Tibial artery (tissue), 4 donors: ENCODE measurements around the gene ABCG1.

Experiments used
- DNase-seq, 2 donors: peaks; one replicate each; pipeline ENCODE4 v3.0.0-alpha.2; 2019
- H3K27ac ChIP-seq, 2 donors: fragments of 200-600 bp; sonication (generic) in 1 of 2; 1 replicate in 1 of 2; 2 replicates in 1 of 2; pipeline ENCODE4 v1.5.1; 2018 to 2019; ENCODE audit warnings: mild to moderate bottlenecking in 1 of 2
- H3K27me3 ChIP-seq, 2 donors: fragments of 200-600 bp; sonication (generic) in 1 of 2; one replicate each; pipeline versions ENCODE4 v1.5.1 to v1.6.0; 2016 to 2019
- H3K36me3 ChIP-seq, 3 donors: fragments of 200-600 bp; sonication (generic) in 2 of 3; one replicate each; pipeline ENCODE4 v1.5.1; 2016 to 2019; ENCODE audit warnings: mild to moderate bottlenecking in 2 of 3
- H3K4me1 ChIP-seq, 4 donors: fragments of 200-600 bp; sonication (generic) in 2 of 4; 1 replicate in 3 of 4; 2 replicates in 1 of 4; pipeline ENCODE4 v1.5.1; 2016 to 2019
- H3K4me3 ChIP-seq, 2 donors: fragments of 200-600 bp; sonication (generic) in 1 of 2; 1 replicate in 1 of 2; 2 replicates in 1 of 2; pipeline ENCODE4 v1.5.1; 2018 to 2019; ENCODE audit warnings: mild to moderate bottlenecking in 2 of 2
- H3K9me3 ChIP-seq, 3 donors: fragments of 200-600 bp; sonication (generic) in 1 of 3; one replicate each; pipeline ENCODE4 v1.5.1; 2016 to 2019
- intact Hi-C: fragments of 100-400 bp; cut with DNase I; formaldehyde crosslinking; loops from one replicate; pipeline ENCODE4 v1.15.0; 2023; ENCODE audit warnings: low total_unique reads
- TF ChIP-seq, protein P1 (sequence below), 2 experiments: fragments of 200-600 bp in 1 of 2; fragments of 450-650 bp in 1 of 2; IDR thresholded peaks; one replicate each; pipeline ENCODE4 v1.5.1; 2017 to 2019; ENCODE audit warnings: antibody characterized with exemption in 2 of 2, mild to moderate bottlenecking in 1 of 2, moderate library complexity in 1 of 2

Gene ABCG1

DNA sequence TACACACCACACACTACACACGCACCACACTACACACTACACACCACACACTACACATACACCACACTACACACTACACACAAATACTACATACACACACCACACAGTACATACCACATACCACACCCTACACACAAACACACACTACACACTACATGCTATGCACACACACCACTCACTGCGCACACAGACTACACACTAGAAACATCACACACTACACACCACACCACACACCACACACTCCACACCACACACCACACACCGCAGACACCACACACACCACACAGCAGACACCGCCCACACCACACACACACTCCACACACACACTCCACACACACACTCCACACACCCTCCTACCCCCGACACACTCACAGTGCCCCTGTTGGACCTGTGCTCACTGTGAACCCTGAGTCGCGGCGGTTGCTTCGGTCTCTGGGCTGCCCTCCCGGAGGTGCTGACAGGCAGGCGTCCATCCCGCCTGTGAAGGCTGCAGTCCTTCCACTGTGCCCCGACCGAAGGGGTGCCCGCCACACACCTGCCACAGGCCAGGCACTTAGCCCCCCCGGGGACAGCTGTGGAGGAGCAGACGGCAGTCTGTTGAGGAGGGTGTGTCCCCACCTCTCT is 74.8 kb downstream of the ABCG1 start:
- H3K4me1 ChIP-seq, result no peaks in the 10 kb centered on the region
- H3K36me3 ChIP-seq, result peaks cover 0 to 46% (median 0%) of the 10 kb centered on the region in 3 donors
- no peaks in the 10 kb centered on the region for H3K9me3 ChIP-seq
- H3K27me3 ChIP-seq, result peaks cover 0 to 11% of the 10 kb centered on the region in 2 donors
- TF ChIP-seq, protein P1, sequence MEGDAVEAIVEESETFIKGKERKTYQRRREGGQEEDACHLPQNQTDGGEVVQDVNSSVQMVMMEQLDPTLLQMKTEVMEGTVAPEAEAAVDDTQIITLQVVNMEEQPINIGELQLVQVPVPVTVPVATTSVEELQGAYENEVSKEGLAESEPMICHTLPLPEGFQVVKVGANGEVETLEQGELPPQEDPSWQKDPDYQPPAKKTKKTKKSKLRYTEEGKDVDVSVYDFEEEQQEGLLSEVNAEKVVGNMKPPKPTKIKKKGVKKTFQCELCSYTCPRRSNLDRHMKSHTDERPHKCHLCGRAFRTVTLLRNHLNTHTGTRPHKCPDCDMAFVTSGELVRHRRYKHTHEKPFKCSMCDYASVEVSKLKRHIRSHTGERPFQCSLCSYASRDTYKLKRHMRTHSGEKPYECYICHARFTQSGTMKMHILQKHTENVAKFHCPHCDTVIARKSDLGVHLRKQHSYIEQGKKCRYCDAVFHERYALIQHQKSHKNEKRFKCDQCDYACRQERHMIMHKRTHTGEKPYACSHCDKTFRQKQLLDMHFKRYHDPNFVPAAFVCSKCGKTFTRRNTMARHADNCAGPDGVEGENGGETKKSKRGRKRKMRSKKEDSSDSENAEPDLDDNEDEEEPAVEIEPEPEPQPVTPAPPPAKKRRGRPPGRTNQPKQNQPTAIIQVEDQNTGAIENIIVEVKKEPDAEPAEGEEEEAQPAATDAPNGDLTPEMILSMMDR (IDR thresholded peaks at IDR 0.05), result no peak
- no peak overlapping the region for H3K4me3 ChIP-seq
- intact Hi-C loops, result no loop called here
- no peak overlapping the region for H3K27ac ChIP-seq
- DNase-seq, result no peak

DNA sequence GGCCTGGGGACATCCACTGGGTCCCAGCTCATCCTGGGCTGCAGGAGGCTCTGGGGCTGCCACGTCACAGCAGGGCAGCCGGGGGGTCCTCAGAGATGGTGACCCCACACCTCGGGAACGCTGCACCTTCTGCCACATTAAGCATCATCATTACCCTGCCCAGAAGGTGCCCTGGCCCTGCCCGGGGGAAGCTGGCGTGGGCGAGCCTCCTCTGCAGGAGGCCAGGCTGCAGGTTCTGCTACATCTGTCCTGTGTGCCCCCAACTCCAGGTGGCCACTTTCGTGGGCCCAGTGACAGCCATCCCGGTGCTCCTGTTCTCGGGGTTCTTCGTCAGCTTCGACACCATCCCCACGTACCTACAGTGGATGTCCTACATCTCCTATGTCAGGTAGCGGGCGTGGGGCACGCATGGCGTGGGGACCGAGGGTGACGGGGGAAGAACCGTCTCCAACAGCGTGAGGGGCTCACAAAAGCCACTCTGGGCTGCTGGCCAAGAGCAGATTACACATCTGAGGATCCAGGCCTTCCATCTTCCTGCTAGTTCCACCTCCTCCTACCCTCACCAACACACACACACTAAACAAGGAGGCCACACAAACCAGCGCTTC is 75.4 kb downstream of the ABCG1 start:
- Histone ChIP-seq H3K27me3 (peaks cover 0 to 11% of the 10 kb centered on the region in 2 donors), H3K36me3 (peaks cover 0 to 45% (median 0%) of the 10 kb centered on the region in 3 donors), H3K4me3 (no peak overlapping the region), H3K27ac (no peak overlapping the region), H3K4me1 (no peaks in the 10 kb centered on the region), H3K9me3 (no peaks in the 10 kb centered on the region)
- intact Hi-C loops, result no loop called here
- TF ChIP-seq, protein P1 (IDR thresholded peaks at IDR 0.05), result no peak
- DNase-seq, result no peak

DNA sequence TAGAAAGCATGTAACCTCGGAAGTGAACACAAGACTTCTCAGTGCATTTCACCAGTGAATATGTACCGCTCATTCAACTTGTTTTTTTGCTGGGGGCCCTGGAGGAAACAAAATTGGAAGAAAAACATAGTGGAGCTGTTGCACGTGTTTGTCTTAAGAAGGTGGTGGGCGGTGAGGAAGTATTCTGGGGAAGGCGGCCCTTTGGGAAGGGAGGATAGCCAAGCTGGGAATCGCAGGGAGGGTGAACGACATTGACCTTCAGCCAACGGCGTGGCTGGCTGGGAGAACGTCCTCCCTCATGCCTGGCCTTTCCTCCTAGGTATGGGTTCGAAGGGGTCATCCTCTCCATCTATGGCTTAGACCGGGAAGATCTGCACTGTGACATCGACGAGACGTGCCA is 76.9 kb downstream of the ABCG1 start:
- TF ChIP-seq, protein P1 (IDR thresholded peaks at IDR 0.05), result no peak
- H3K27me3 ChIP-seq, result peaks cover 0 to 19% of the 10 kb centered on the region in 2 donors
- H3K4me3 ChIP-seq, result no peak overlapping the region
- no peaks in the 10 kb centered on the region for H3K9me3 ChIP-seq
- peaks cover 0 to 35% (median 0%) of the 10 kb centered on the region in 3 donors for H3K36me3 ChIP-seq
- DNase-seq, result no peak
- H3K4me1 ChIP-seq, result no peaks in the 10 kb centered on the region
- intact Hi-C loops, result no loop called here
- no peak overlapping the region for H3K27ac ChIP-seq

DNA sequence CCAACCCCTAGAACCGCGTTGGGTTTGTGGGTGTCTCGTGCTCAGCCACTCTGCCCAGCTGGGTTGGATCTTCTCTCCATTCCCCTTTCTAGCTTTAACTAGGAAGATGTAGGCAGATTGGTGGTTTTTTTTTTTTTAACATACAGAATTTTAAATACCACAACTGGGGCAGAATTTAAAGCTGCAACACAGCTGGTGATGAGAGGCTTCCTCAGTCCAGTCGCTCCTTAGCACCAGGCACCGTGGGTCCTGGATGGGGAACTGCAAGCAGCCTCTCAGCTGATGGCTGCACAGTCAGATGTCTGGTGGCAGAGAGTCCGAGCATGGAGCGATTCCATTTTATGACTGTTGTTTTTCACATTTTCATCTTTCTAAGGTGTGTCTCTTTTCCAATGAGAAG is 77.6 kb downstream of the ABCG1 start:
- H3K36me3 ChIP-seq, result peaks cover 0 to 28% (median 0%) of the 10 kb centered on the region in 3 donors
- intact Hi-C loops, result no loop called here

DNA sequence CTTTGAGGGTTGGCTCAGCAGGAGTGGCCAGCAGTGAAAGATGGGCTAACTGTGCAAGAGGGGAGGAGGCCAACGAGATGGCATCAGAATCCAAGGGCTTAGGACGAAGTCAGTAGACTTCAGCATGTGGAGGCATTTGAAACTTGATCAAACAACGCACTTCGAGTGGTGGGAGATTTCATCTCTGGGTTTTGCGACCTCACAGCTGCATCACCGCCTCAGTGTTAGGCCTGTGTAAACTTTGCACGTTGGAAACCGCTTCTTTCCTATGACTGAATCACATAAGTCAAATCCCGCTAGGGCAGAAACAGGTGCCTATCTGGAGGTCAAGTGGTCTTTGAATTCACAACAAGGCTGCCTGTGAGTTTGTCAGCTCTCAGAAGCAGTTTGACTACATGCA is 78.4 kb downstream of the ABCG1 start:
- Histone ChIP-seq H3K4me3 (no peak overlapping the region), H3K9me3 (no peaks in the 10 kb centered on the region), H3K36me3 (peaks cover 0 to 20% (median 0%) of the 10 kb centered on the region in 3 donors), H3K27ac (no peak overlapping the region), H3K27me3 (peaks cover 0 to 32% of the 10 kb centered on the region in 2 donors), H3K4me1 (no peaks in the 10 kb centered on the region)
- TF ChIP-seq, protein P1 (IDR thresholded peaks at IDR 0.05), result no peak
- intact Hi-C loops, result no loop called here
- DNase-seq, result no peak

More for the DNA sequence above, 77.6 kb downstream of the ABCG1 start:
- Histone ChIP-seq H3K9me3 (no peaks in the 10 kb centered on the region), H3K4me1 (no peaks in the 10 kb centered on the region), H3K4me3 (no peak overlapping the region), H3K27ac (no peak overlapping the region), H3K27me3 (peaks cover 0 to 23% of the 10 kb centered on the region in 2 donors)
- TF ChIP-seq, protein P1 (IDR thresholded peaks at IDR 0.05), result no peak
- no peak for DNase-seq
